B cell (primary cell): Measurements from ENCODE around the gene TRIO. TPM values are rescaled to one million over a fixed set of nuclear protein-coding genes. Genes with fewer than 3 reads are reported as not detected.

Experiments used
- ATAC-seq: fragments of 200-7000 bp; cut with Tn5 transposase; one replicate; pipeline ENCODE4 v1.10.0; 2021; ENCODE audit warnings: low read depth, mild to moderate bottlenecking, moderate number of reproducible peaks, moderate library complexity
- CTCF ChIA-PET: fragments of 350-600 bp; sonication (Branson Sonifier 250); formaldehyde crosslinking; loops from one replicate; lab custom pipeline; 2021; ENCODE audit warnings: antibody characterized with exemption, inconsistent platforms; lab: Charles Lee
- POLR2A ChIA-PET: fragments of 350-600 bp; sonication (Branson Sonifier 250); formaldehyde crosslinking; loops from one replicate; lab custom pipeline; 2021; ENCODE audit warnings: antibody characterized with exemption; lab: Charles Lee
- DNase-seq: peaks from one replicate; pipeline ENCODE4 v3.0.0; 2013
- H2AFZ ChIP-seq: 2 replicates; pipeline ENCODE4 v1.6.1; 2012; ENCODE audit warnings: mild to moderate bottlenecking, low read depth, low read length; ENCODE audit not compliant: insufficient read depth, poor library complexity, severe bottlenecking
- H3K27ac ChIP-seq, 2 donors: 1 replicate in 1 of 2; 2 replicates in 1 of 2; pipeline ENCODE4 v1.5.1; 2012 to 2013; ENCODE audit warnings: low read length in 2 of 2, mild to moderate bottlenecking in 2 of 2, moderate library complexity in 1 of 2
- H3K27me3 ChIP-seq, 4 experiments: fragments of 200-600 bp in 1 of 4; sonication (generic) in 1 of 4; replicated peaks in 1 of 4; 1 replicate in 2 of 4; 2 replicates in 2 of 4; pipeline versions ENCODE4 v1.6.1 to v1.7.0; 2013 to 2016; ENCODE audit warnings: low read length in 3 of 4, mild to moderate bottlenecking in 2 of 4, mixed read lengths in 1 of 4, moderate library complexity in 1 of 4; ENCODE audit not compliant: insufficient read depth in 4 of 4, control insufficient read depth in 3 of 4; ENCODE audit errors: control extremely low read depth in 1 of 4
- H3K36me3 ChIP-seq, 2 experiments: replicated peaks in 1 of 2; 1 replicate in 1 of 2; 2 replicates in 1 of 2; pipeline versions ENCODE4 v1.6.1 to v1.7.1; 2013; ENCODE audit warnings: low read length in 1 of 2; ENCODE audit not compliant: insufficient read depth in 2 of 2, control insufficient read depth in 1 of 2; ENCODE audit errors: control extremely low read depth in 1 of 2, extremely low read depth in 1 of 2
- H3K4me1 ChIP-seq, 2 donors: fragments of 200-600 bp in 1 of 2; sonication (generic) in 1 of 2; 1 replicate in 1 of 2; 2 replicates in 1 of 2; pipeline versions ENCODE4 v1.5.1 to v1.6.1; 2013 to 2017; ENCODE audit warnings: low read length in 2 of 2; ENCODE audit not compliant: control insufficient read depth in 2 of 2, insufficient read depth in 2 of 2
- H3K4me2 ChIP-seq: replicated peaks from 2 replicates; pipeline ENCODE3; 2012; ENCODE audit warnings: mild to moderate bottlenecking, low read depth, low read length; ENCODE audit not compliant: poor library complexity, severe bottlenecking
- H3K4me3 ChIP-seq, 5 experiments: fragments of 200-600 bp in 1 of 5; sonication (generic) in 1 of 5; 1 replicate in 3 of 5; 2 replicates in 2 of 5; pipeline versions ENCODE4 v1.5.1 to v1.7.0; 2011 to 2016; ENCODE audit warnings: low read length in 4 of 5, mild to moderate bottlenecking in 4 of 5, low read depth in 2 of 5, control low read depth in 1 of 5, moderate library complexity in 1 of 5; ENCODE audit not compliant: insufficient read depth in 1 of 5; ENCODE audit errors: control extremely low read depth in 1 of 5, extremely low read depth in 1 of 5
- H3K79me2 ChIP-seq: fragments of 200-600 bp; sonication (generic); one replicate; pipeline ENCODE4 v1.6.0; 2016; ENCODE audit warnings: low read length; ENCODE audit not compliant: control insufficient read depth, insufficient read depth
- H3K9ac ChIP-seq: fragments of 200-600 bp; sonication (generic); 2 replicates; pipeline ENCODE4 v1.6.1; 2017; ENCODE audit warnings: mild to moderate bottlenecking, low read length, moderate library complexity
- H3K9me3 ChIP-seq, 3 donors: one replicate each; pipeline versions ENCODE4 v1.6.1 to v1.7.1; 2013; ENCODE audit warnings: low read length in 2 of 3; ENCODE audit not compliant: control insufficient read depth in 2 of 3, insufficient read depth in 1 of 3; ENCODE audit errors: control extremely low read depth in 1 of 3
- H4K20me1 ChIP-seq: 2 replicates; pipeline ENCODE4 v1.6.0; 2012; ENCODE audit warnings: mild to moderate bottlenecking, low read length; ENCODE audit not compliant: insufficient read depth, control insufficient read depth, poor library complexity, severe bottlenecking
- H3K27ac Mint-ChIP-seq: one replicate; pipeline ENCODE4 v1.8.0; 2021; ENCODE audit warnings: mixed read lengths
- H3K27me3 Mint-ChIP-seq: one replicate; pipeline ENCODE4 v1.8.0; 2021; ENCODE audit warnings: mixed read lengths
- H3K4me1 Mint-ChIP-seq: one replicate; pipeline ENCODE4 v1.8.0; 2021; ENCODE audit warnings: mixed read lengths
- H3K4me3 Mint-ChIP-seq: one replicate; pipeline ENCODE4 v1.8.0; 2021; ENCODE audit warnings: mixed read lengths
- H3K9me3 Mint-ChIP-seq: one replicate; pipeline ENCODE4 v1.8.0; 2022; ENCODE audit warnings: mixed read lengths; ENCODE audit not compliant: insufficient read depth
- EZH2 ChIP-seq: IDR thresholded peaks from 2 replicates; pipeline ENCODE4 v1.6.1; 2012; ENCODE audit warnings: borderline replicate concordance, low read depth, mild to moderate bottlenecking, moderate library complexity, low read length; ENCODE audit not compliant: insufficient read depth, poor library complexity, severe bottlenecking
- WGBS: methylation state at CpG from one replicate; pipeline ENCODE4 v1.1.5; 2013; ENCODE audit warnings: missing lambda C conversion rate; ENCODE audit not compliant: insufficient coverage; 5-methylcytosine and 5-hydroxymethylcytosine counted together
- intact Hi-C: fragments of 100-400 bp; cut with micrococcal nuclease; formaldehyde crosslinking; loops from one replicate; pipeline ENCODE4 v1.10.0; 2022
- polyA plus RNA-seq: library from polyadenylated mRNA; depleted of rRNA; stranded (reverse); fragments of >200 nt; gene quantifications from 2 replicates; pipeline ENCODE4 v1.2.3, GENCODE V29; 2012
- total RNA-seq, 2 donors: library from RNA; stranded (reverse); fragments of 120-200 nt in 1 of 2; gene quantifications; 1 replicate in 1 of 2; 2 replicates in 1 of 2; pipeline versions ENCODE4 v1.2.3 to v1.2.4, GENCODE V29; 2013 to 2022
- TF ChIP-seq, protein P1 (sequence below): fragments of 200-600 bp; IDR thresholded peaks from one replicate; pipeline ENCODE4 v1.8.0; 2022; ENCODE audit warnings: antibody characterized with exemption, mild to moderate bottlenecking

The TRIO gene
- total and polyA plus RNA-seq, 2 donors (not counting 1 experiment from before 2014, with no cell fraction given) = 90.5 to 479 TPM

GRCh38 chr5:14240359-14240758 is 97.2 kb downstream of the TRIO start:
- peaks cover 0 to 5% of the 10 kb centered on the region in 2 experiments for H3K36me3 ChIP-seq
- peak overlapping the region; percentile 46 for H3K4me3 Mint-ChIP-seq
- peaks cover 89% of the 10 kb centered on the region for H3K79me2 ChIP-seq

GRCh38 chr5:14241141-14241540 is 98.0 kb downstream of the TRIO start:
- no peaks in the 10 kb centered on the region for H3K27me3 Mint-ChIP-seq
- Histone ChIP-seq H4K20me1 (peaks cover 74% of the 10 kb centered on the region), H2AFZ (no peak overlapping the region), H3K27ac (no peak overlapping the region), H3K9me3 (no peaks in the 10 kb centered on the region), H3K79me2 (peaks cover 91% of the 10 kb centered on the region), H3K4me2 (no peak overlapping the region), H3K4me3 (no peak overlapping the region), H3K27me3 (no peaks in the 10 kb centered on the region), H3K4me1 (peaks cover 13 to 15% of the 10 kb centered on the region in 2 donors), H3K9ac (no peak overlapping the region), H3K36me3 (peaks cover 0 to 5% of the 10 kb centered on the region in 2 experiments)
- no peaks in the 10 kb centered on the region for H3K9me3 Mint-ChIP-seq
- WGBS = no CpG with 5 or more reads among the region's 1 CpG
- no peak overlapping the region for H3K4me3 Mint-ChIP-seq
- ChIA-PET CTCF (interaction anchor here (0.9 to 1.4 kb wide), 2 partner anchors 28 to 132 kb away, joined by 3 read pairs; no protein-coding TSS in a partner anchor), POLR2A (interaction anchor here (0.7 kb wide), 1 partner anchor 9 kb away, joined by 3 read pairs; no protein-coding TSS in a partner anchor)
- intact Hi-C loops = loop anchor here (10.0 kb wide), 1 partner anchor 424 kb away; the partner anchor contains the start of gene OTULIN
- H3K4me1 Mint-ChIP-seq = peaks cover 78% of the 10 kb centered on the region
- no peak overlapping the region for H3K27ac Mint-ChIP-seq
- DNase-seq (no peak), ATAC-seq (no peak)
- TF ChIP-seq, protein P1, sequence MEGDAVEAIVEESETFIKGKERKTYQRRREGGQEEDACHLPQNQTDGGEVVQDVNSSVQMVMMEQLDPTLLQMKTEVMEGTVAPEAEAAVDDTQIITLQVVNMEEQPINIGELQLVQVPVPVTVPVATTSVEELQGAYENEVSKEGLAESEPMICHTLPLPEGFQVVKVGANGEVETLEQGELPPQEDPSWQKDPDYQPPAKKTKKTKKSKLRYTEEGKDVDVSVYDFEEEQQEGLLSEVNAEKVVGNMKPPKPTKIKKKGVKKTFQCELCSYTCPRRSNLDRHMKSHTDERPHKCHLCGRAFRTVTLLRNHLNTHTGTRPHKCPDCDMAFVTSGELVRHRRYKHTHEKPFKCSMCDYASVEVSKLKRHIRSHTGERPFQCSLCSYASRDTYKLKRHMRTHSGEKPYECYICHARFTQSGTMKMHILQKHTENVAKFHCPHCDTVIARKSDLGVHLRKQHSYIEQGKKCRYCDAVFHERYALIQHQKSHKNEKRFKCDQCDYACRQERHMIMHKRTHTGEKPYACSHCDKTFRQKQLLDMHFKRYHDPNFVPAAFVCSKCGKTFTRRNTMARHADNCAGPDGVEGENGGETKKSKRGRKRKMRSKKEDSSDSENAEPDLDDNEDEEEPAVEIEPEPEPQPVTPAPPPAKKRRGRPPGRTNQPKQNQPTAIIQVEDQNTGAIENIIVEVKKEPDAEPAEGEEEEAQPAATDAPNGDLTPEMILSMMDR = no peak
- no peak for TF ChIP-seq EZH2

More at GRCh38 chr5:14240359-14240758, 97.2 kb downstream of the TRIO start:
- H3K27ac ChIP-seq = peak overlapping the region in 1 of 2 donors; percentile 10
- ChIA-PET POLR2A (no interaction called here), CTCF (no interaction called here)
- Mint-ChIP-seq H3K9me3 (no peaks in the 10 kb centered on the region), H3K27me3 (no peaks in the 10 kb centered on the region), H3K27ac (peak overlapping the region; percentile 50), H3K4me1 (peaks cover 76% of the 10 kb centered on the region)
- H3K4me2 ChIP-seq = peak overlapping the region; percentile 8
- H3K4me1 ChIP-seq = peaks cover 13 to 15% of the 10 kb centered on the region in 2 donors
- no CpG with 5 or more reads among the region's 2 CpGs for WGBS
- H3K9ac ChIP-seq = no peak overlapping the region
- ATAC-seq (no peak), DNase-seq (no peak)
- intact Hi-C loops = loop anchor here (10.0 kb wide), 1 partner anchor 424 kb away; the partner anchor contains the start of gene OTULIN
- H4K20me1 ChIP-seq = peaks cover 66% of the 10 kb centered on the region
- no peak overlapping the region for H3K4me3 ChIP-seq
- TF ChIP-seq EZH2 = no peak
- TF ChIP-seq, protein P1 = no peak
- no peak overlapping the region for H2AFZ ChIP-seq
- H3K27me3 ChIP-seq = no peaks in the 10 kb centered on the region
- no peaks in the 10 kb centered on the region for H3K9me3 ChIP-seq
